NCI-H146 treated with DMSO at 0.1 percent for 48 hours (cell line): ENCODE data around the gene WRAP73.

Experiments used
- DNase-seq: peaks from one replicate; lab custom pipeline; 2025; ENCODE audit not compliant: unreplicated experiment; lab: John Stamatoyannopoulos, UW

The WRAP73 gene

GRCh38 chr1:3669421-3669821 is 19.5 kb upstream of the WRAP73 start:
- no peak for DNase-seq

- peak; percentile 83 for DNase-seq
Measured at GRCh38 chr1:3668585-3669300, 18.8 kb upstream of the WRAP73 start.

GRCh38 chr1:3668148-3668547 is 18.2 kb upstream of the WRAP73 start:
- no peak for DNase-seq

- DNase-seq = no peak
Measured at GRCh38 chr1:3664700-3665375, 14.9 kb upstream of the WRAP73 start.

GRCh38 chr1:3663999-3664699 is 14.2 kb upstream of the WRAP73 start:
- DNase-seq = no peak

- no peak for DNase-seq
Measured at GRCh38 chr1:3662080-3662671, 12.3 kb upstream of the WRAP73 start.

GRCh38 chr1:3661631-3662030 is 11.7 kb upstream of the WRAP73 start:
- DNase-seq = no peak

GRCh38 chr1:3660704-3661103 is 10.8 kb upstream of the WRAP73 start:
- DNase-seq = no peak

- no peak for DNase-seq
Measured at GRCh38 chr1:3659093-3659492, 9.2 kb upstream of the WRAP73 start.

GRCh38 chr1:3658231-3658615 is 8.3 kb upstream of the WRAP73 start:
- no peak for DNase-seq

GRCh38 chr1:3657578-3658230 is 7.8 kb upstream of the WRAP73 start:
- DNase-seq = no peak

GRCh38 chr1:3657096-3657475 is 7.2 kb upstream of the WRAP73 start:
- no peak for DNase-seq

GRCh38 chr1:3656450-3657095 is 6.7 kb upstream of the WRAP73 start:
- DNase-seq = no peak

- no peak for DNase-seq
Measured at GRCh38 chr1:3654549-3655281, 4.8 kb upstream of the WRAP73 start.

GRCh38 chr1:3653286-3653618 is 3.3 kb upstream of the WRAP73 start:
- DNase-seq = no peak

- DNase-seq = peak; percentile 6
Measured at GRCh38 chr1:3652548-3653285, 2.8 kb upstream of the WRAP73 start.

- peak; percentile 17 for DNase-seq
Measured at GRCh38 chr1:3651930-3652547, 2.1 kb upstream of the WRAP73 start, which contains the start of gene TP73. Gene TP73, plus strand, starts transcription at chr1:3652516. Its CDS starts 29,850 bp downstream, at chr1:3682366.

GRCh38 chr1:3651026-3651929 is 1.4 kb upstream of the WRAP73 start:
- no peak for DNase-seq
